Measurements from ENCODE around the gene CHST1. TPM values are rescaled to one million over a fixed set of nuclear protein-coding genes. Genes with fewer than 3 reads are reported as not detected.
A peak's percentile ranks its signal among the peaks of the same experiment; 100 is the strongest.

CHST1 gene
- total and polyA plus RNA-seq, 5 donors: 2.4 to 7.0 (median 3.0) TPM

DNA sequence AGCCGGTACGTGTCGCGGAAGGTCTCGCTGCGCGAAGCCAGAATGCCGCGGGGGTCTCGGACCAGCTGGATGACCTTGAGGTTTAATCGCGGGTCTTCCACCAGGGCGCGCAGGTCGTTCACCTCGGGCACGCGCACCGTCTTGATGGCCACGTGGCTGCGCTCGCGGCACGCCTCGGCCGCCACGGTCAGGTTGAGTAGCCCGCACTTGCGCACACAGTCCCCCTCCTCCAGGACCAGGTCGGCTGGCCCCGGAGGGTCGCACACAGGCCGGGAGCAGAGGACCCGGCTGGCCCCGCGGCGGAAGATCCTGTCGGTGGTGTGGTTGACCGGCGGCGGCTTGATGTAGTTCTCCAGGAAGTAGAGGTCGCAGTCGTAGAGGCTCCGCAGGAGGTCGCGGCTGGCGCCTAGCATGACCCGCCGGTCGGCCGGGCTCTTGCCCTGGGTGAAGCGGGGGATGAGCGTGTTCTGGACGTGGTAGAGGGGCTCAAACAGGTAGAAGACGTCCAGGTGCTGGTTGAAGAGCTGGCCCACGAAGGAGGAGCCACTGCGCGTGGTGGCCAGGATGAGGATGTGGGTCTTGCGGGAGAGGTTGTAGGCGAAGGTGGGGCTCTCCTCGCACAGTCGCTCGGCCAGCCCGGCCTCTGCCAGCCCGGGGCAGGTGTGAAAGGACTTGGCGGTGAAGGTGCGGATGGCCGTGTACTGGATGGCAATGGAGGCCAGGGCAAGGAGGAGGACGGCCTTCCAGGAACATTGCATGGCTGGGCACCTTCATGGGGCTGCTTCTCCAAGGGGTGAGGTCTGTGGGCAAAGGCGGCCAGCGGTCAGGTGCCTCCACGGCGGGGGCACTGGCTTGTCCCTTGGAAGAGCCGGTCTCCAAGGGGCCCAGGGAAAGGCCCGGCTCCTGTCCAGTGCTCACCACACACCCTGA is 15.0 kb downstream of the CHST1 start:
- Histone ChIP-seq H3K4me1 (ENCODE audit: control insufficient read depth, insufficient read depth, low read length) (no peaks in the 10 kb centered on the region), H3K27me3 (ENCODE audit: control insufficient read depth, insufficient read depth) (no peaks in the 10 kb centered on the region), H3K4me3 (ENCODE audit: low read length) (no peak overlapping the region), H3K27ac (ENCODE audit: low read length) (no peak overlapping the region), H3K9me3 (ENCODE audit: control insufficient read depth, low read length) (no peaks in the 10 kb centered on the region)
- WGBS: 81% methylated on average over 75 of the region's 75 CpGs
- intact Hi-C loops (cut with DNase I): loop anchor here in 2 of 4 donors (10.0 kb wide), 1 partner anchor 276 kb away; no protein-coding TSS in a partner anchor
- ATAC-seq (no peak), DNase-seq (no peak)

DNA sequence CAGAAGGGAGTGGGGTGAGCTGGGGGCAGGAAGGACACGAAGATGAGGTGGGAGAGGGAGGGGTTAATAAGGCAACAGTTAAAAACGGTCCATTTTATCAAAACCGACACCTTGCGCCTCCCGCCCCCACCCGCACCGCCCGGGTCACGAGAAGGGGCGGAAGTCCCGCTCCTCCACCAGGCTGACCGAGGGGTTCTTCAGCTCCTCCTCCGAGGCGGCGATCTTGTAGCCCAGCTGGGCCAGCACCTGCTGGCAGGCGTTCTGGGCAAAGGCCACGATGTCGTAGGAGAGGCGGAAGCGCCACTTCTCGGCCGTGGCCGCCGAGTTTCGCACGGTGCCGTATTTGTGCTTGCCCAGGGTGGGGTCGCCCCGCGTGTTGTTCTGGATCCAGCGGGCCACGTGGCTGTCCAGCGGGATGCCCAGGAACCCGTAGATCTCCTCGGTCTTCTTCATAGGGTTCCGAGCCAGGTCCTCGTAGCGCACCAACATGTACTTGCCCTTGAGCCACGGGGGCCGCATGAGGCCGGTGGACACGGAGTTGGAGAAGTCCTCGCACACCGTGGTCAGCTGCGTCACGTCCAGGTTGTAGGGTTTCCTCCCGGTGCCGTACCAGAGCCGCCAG is 15.8 kb downstream of the CHST1 start:
- 90% methylated on average over 49 of the region's 49 CpGs for WGBS
- Histone ChIP-seq H3K27ac (ENCODE audit: low read length) (no peak overlapping the region), H3K27me3 (ENCODE audit: control insufficient read depth, insufficient read depth) (no peaks in the 10 kb centered on the region), H3K9me3 (ENCODE audit: control insufficient read depth, low read length) (no peaks in the 10 kb centered on the region), H3K4me1 (ENCODE audit: control insufficient read depth, insufficient read depth, low read length) (no peaks in the 10 kb centered on the region), H3K4me3 (ENCODE audit: low read length) (no peak overlapping the region)
- DNase-seq (peak in 1 of 3 donors; percentile 47), ATAC-seq (no peak)
- intact Hi-C loops (cut with DNase I): loop anchor here in 2 of 4 donors (10.0 kb wide), 1 partner anchor 275 kb away; no protein-coding TSS in a partner anchor

DNA sequence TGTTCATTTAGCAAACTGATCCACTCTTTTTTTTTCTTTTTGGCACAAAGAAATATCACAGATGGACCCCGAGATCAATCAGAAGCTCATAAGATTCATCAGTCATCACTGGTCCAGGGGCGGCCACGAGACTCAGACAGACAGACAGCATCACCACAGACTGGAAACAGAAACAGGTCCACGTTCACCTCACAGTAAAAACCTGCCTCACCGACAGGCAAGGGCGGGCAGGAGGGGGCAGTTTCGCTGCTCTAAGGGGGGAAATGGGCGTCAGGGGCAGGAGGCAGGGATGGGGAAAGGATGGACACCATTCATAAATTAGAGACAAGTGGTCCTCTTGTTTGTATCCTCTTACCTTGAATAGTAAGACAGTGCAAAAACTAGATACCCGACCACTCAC is 16.5 kb downstream of the CHST1 start:
- no peaks in the 10 kb centered on the region for H3K9me3 ChIP-seq (ENCODE audit: control insufficient read depth, low read length)
- no peak overlapping the region for H3K4me3 ChIP-seq (ENCODE audit: low read length)
- WGBS: 91% methylated on average over 9 of the region's 9 CpGs
- H3K4me1 ChIP-seq (ENCODE audit: control insufficient read depth, insufficient read depth, low read length): no peaks in the 10 kb centered on the region
- ATAC-seq: no peak
- H3K27me3 ChIP-seq (ENCODE audit: control insufficient read depth, insufficient read depth): no peaks in the 10 kb centered on the region
- intact Hi-C loops (cut with DNase I): no loop called here
- H3K27ac ChIP-seq (ENCODE audit: low read length): no peak overlapping the region
- DNase-seq: no peak

- no peaks in the 10 kb centered on the region for H3K9me3 ChIP-seq (ENCODE audit: control insufficient read depth, low read length)
- no peaks in the 10 kb centered on the region for H3K4me1 ChIP-seq (ENCODE audit: control insufficient read depth, insufficient read depth, low read length)
- H3K4me3 ChIP-seq (ENCODE audit: low read length): no peak overlapping the region
- H3K27ac ChIP-seq (ENCODE audit: low read length): no peak overlapping the region
- H3K27me3 ChIP-seq (ENCODE audit: control insufficient read depth, insufficient read depth): no peaks in the 10 kb centered on the region
- WGBS: 19% methylated on average over 1 of the region's 1 CpG
- intact Hi-C loops (cut with DNase I): no loop called here
- no peak for DNase-seq
- no peak for ATAC-seq
Observed at GRCh38 chr11:45647786-45648185, 17.6 kb downstream of the CHST1 start.

DNA sequence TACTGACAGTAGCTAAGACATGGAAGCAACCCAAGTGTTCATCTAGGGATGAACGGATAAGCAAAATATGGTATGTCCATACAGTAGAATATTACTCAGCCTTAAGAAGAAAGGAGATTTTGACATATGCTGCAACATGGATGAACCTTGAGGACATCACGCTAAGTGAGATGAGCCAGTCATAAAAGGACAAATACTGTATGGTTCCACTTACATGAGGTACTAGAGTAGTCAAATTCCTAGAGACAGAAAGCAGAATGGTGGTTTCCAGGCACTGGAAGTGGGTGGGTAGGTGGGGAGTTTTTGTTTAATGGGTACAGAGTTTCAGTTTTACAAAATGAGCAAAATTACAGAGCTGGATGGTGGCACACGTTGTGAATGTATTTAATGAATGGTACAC is 18.1 kb downstream of the CHST1 start:
- intact Hi-C loops (cut with DNase I): no loop called here
- DNase-seq: no peak
- Histone ChIP-seq H3K27me3 (ENCODE audit: control insufficient read depth, insufficient read depth) (no peaks in the 10 kb centered on the region), H3K27ac (ENCODE audit: low read length) (no peak overlapping the region), H3K4me3 (ENCODE audit: low read length) (no peak overlapping the region), H3K4me1 (ENCODE audit: control insufficient read depth, insufficient read depth, low read length) (no peaks in the 10 kb centered on the region), H3K9me3 (ENCODE audit: control insufficient read depth, low read length) (no peaks in the 10 kb centered on the region)
- 85% methylated on average over 3 of the region's 3 CpGs for WGBS
- ATAC-seq: no peak

- intact Hi-C loops (cut with DNase I): no loop called here
- Histone ChIP-seq H3K9me3 (ENCODE audit: control insufficient read depth, low read length) (no peaks in the 10 kb centered on the region), H3K27me3 (ENCODE audit: control insufficient read depth, insufficient read depth) (no peaks in the 10 kb centered on the region), H3K4me3 (ENCODE audit: low read length) (no peak overlapping the region), H3K27ac (ENCODE audit: low read length) (no peak overlapping the region), H3K4me1 (ENCODE audit: control insufficient read depth, insufficient read depth, low read length) (no peaks in the 10 kb centered on the region)
- no peak for DNase-seq
- 100% methylated on average over 1 of the region's 1 CpG for WGBS
- ATAC-seq: peak in 1 of 2 donors; percentile 56
Observed at GRCh38 chr11:45646275-45646927, 19.0 kb downstream of the CHST1 start.

- Histone ChIP-seq H3K4me3 (ENCODE audit: low read length) (no peak overlapping the region), H3K27ac (ENCODE audit: low read length) (no peak overlapping the region), H3K4me1 (ENCODE audit: control insufficient read depth, insufficient read depth, low read length) (no peaks in the 10 kb centered on the region), H3K9me3 (ENCODE audit: control insufficient read depth, low read length) (no peaks in the 10 kb centered on the region), H3K27me3 (ENCODE audit: control insufficient read depth, insufficient read depth) (no peaks in the 10 kb centered on the region)
- intact Hi-C loops (cut with DNase I): no loop called here
- ATAC-seq (no peak), DNase-seq (no peak)
- WGBS: 90% methylated on average over 10 of the region's 10 CpGs
Observed at GRCh38 chr11:45644981-45645889, 20.2 kb downstream of the CHST1 start.

DNA sequence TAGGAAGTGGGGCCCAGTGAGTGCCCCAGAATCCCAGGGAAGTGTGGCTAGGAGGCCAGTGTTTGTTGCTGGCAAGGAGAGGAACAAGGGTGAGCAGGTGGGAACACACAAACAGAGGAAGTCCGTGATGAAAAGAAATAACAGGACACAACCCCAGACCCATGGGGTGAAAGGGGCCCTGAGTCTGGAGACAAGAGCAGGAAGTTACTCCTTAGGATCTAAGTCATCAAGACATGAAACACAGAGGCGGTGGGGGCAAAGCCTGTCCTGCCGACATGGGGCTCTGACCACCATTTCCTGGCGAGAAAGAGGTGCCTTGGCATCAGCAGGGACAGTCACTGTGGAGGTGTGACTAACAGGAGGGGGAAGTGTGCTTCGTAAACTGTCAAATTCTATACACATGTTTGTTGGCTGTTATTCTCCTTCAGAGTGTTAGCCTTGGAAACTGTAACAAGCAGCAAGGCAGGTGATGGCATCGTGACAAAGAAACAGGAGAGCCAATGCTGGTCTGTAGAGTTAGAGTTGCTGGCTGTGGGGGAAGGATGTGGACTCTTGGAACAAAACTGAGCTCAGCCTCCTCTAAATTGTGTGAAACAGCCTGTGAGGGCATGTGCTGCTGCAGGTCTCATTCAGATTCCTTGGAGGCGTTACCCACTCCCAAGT is 21.7 kb downstream of the CHST1 start:
- 47% methylated on average over 7 of the region's 7 CpGs for WGBS
- no peaks in the 10 kb centered on the region for H3K9me3 ChIP-seq (ENCODE audit: control insufficient read depth, low read length)
- H3K4me3 ChIP-seq (ENCODE audit: low read length): no peak overlapping the region
- intact Hi-C loops (cut with DNase I): no loop called here
- no peak overlapping the region for H3K27ac ChIP-seq (ENCODE audit: low read length)
- DNase-seq (no peak), ATAC-seq (no peak)
- H3K4me1 ChIP-seq (ENCODE audit: control insufficient read depth, insufficient read depth, low read length): no peaks in the 10 kb centered on the region
- no peaks in the 10 kb centered on the region for H3K27me3 ChIP-seq (ENCODE audit: control insufficient read depth, insufficient read depth)

DNA sequence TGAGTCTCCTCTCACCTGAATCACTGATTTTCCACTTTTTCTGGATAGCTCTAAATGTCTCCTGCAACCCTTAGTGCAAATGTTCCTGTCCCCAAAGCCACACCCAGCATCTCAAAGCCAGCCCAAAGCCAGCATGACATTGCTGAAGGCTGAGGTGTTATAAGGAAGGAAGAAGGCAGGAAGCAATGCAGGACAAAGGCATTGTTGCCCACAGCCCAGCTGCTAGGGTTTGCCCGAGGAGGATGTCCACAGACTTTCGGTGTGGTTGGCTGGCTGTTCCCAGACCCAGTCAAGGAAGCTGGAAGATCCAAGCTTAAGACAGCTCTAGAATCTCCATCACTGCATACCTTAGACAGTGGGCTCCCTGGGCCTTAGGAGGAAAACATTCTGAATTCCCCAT is 23.5 kb downstream of the CHST1 start:
- intact Hi-C loops (cut with DNase I): no loop called here
- DNase-seq (no peak), ATAC-seq (no peak)
- no peaks in the 10 kb centered on the region for H3K27me3 ChIP-seq (ENCODE audit: control insufficient read depth, insufficient read depth)
- no peak overlapping the region for H3K4me3 ChIP-seq (ENCODE audit: low read length)
- WGBS: 53% methylated on average over 2 of the region's 2 CpGs
- no peak overlapping the region for H3K27ac ChIP-seq (ENCODE audit: low read length)
- no peaks in the 10 kb centered on the region for H3K4me1 ChIP-seq (ENCODE audit: control insufficient read depth, insufficient read depth, low read length)
- peaks cover 3% of the 10 kb centered on the region for H3K9me3 ChIP-seq (ENCODE audit: control insufficient read depth, low read length)

DNA sequence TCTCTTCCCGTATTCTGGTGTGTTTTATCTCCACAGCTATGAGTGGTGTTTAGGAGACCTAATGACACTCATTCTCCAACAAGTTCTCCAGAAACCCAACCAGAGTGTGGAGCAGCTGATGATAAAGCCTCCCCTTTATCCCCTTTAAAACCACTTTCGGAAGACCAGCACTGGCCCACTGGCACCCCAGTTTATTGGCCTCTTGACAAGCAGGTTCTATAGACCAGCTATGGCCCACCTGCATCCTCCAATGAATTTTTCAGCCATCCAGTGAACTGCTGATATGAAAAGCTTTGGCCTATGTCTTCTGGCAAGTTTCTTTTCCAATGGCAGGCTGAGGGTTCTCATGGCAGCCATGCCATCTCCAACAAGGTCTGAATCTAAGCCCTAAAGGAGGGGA is 27.4 kb downstream of the CHST1 start:
- peaks cover 3% of the 10 kb centered on the region for H3K9me3 ChIP-seq (ENCODE audit: control insufficient read depth, low read length)
- no peak overlapping the region for H3K4me3 ChIP-seq (ENCODE audit: low read length)
- no peaks in the 10 kb centered on the region for H3K27me3 ChIP-seq (ENCODE audit: control insufficient read depth, insufficient read depth)
- DNase-seq: no peak
- H3K27ac ChIP-seq (ENCODE audit: low read length): no peak overlapping the region
- 77% methylated on average over 2 of the region's 2 CpGs for WGBS
- H3K4me1 ChIP-seq (ENCODE audit: control insufficient read depth, insufficient read depth, low read length): no peaks in the 10 kb centered on the region
- intact Hi-C loops (cut with DNase I): no loop called here
- no peak for ATAC-seq

Data from right cardiac atrium (tissue), 5 donors.